Vagina (tissue), 2 donors: ENCODE data around the gene TRMT61A. TPM values are rescaled to one million over a fixed set of nuclear protein-coding genes. Genes with fewer than 3 reads are reported as not detected.

Experiments used
- DNase-seq, 2 donors: peaks; one replicate each; pipeline ENCODE4 v3.0.0-alpha.2; 2017; ENCODE audit errors: extremely low spot score in 2 of 2
- H3K27ac ChIP-seq: fragments of 200-600 bp; sonication (generic); one replicate; pipeline ENCODE4 v1.5.1; 2019
- H3K27me3 ChIP-seq: fragments of 200-600 bp; sonication (generic); one replicate; pipeline ENCODE4 v1.5.1; 2019
- H3K36me3 ChIP-seq, 2 donors: fragments of 200-600 bp; sonication (generic); one replicate each; pipeline ENCODE4 v1.5.1; 2017 to 2019
- H3K4me1 ChIP-seq: fragments of 200-600 bp; sonication (generic); one replicate; pipeline ENCODE4 v1.5.1; 2019
- H3K4me3 ChIP-seq, 2 donors: fragments of 200-600 bp; sonication (generic); 1 replicate in 1 of 2; 2 replicates in 1 of 2; pipeline ENCODE4 v1.5.1; 2016 to 2019
- H3K9me3 ChIP-seq: fragments of 200-600 bp; sonication (generic); one replicate; pipeline ENCODE4 v1.5.1; 2019
- CTCF ChIP-seq, 3 experiments: fragments of 450-650 bp in 2 of 3; fragments of 200-600 bp in 1 of 3; sonication (generic) in 1 of 3; IDR thresholded peaks; one replicate each; pipeline ENCODE4 v1.5.1; 2017 to 2019; ENCODE audit warnings: antibody characterized with exemption in 3 of 3, mild to moderate bottlenecking in 2 of 3, moderate library complexity in 2 of 3
- POLR2A ChIP-seq, 2 donors: fragments of 450-650 bp; IDR thresholded peaks; one replicate each; pipeline ENCODE4 v1.6.1; 2017; ENCODE audit warnings: antibody characterized with exemption in 2 of 2, mild to moderate bottlenecking in 2 of 2, moderate library complexity in 2 of 2
- POLR2AphosphoS5 ChIP-seq, 2 donors: sonication (generic); formaldehyde crosslinking; IDR thresholded peaks; one replicate each; pipeline ENCODE4 v1.9.0; 2017; ENCODE audit warnings: antibody characterized with exemption in 2 of 2, mild to moderate bottlenecking in 2 of 2, low read depth in 1 of 2; ENCODE audit not compliant: insufficient read depth in 1 of 2
- intact Hi-C: fragments of 100-400 bp; cut with DNase I; formaldehyde crosslinking; loops from one replicate; pipeline ENCODE4 v1.15.1; 2023
- total RNA-seq: library from RNA; depleted of rRNA; stranded (reverse); fragments of >200 nt; gene quantifications from one replicate; pipeline ENCODE4 v1.2.3, GENCODE V29; 2016

TRMT61A gene
- total RNA-seq, 1 donor from 2014 or later: 17.7 TPM

DNA sequence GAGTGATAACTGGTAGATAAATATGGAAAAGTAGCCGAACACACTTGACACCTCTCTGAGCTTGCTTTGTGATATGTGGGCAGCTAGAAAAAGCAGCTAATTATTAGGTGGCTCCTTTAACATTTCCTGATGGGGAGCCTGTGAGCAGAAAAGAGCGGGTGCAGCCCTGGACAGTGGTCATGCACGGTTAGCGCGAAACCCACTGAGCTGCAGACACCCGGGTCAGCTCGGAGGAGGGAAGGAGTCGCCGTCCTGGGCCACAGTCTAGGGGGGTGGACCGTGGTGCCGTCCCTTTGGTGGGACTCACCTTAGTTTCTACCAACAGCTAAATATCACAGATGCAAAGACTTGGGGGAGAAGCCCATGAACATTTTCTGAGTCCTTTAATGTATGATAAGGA is 40.4 kb downstream of the TRMT61A start:
- Histone ChIP-seq H3K9me3 (no peaks in the 10 kb centered on the region), H3K4me1 (peaks cover 54% of the 10 kb centered on the region)

GRCh38 chr14:103574104-103574503 is 45.1 kb downstream of the TRMT61A start:
- Histone ChIP-seq H3K27ac (no peak overlapping the region), H3K9me3 (no peaks in the 10 kb centered on the region), H3K27me3 (no peaks in the 10 kb centered on the region), H3K4me1 (peaks cover 56% of the 10 kb centered on the region), H3K36me3 (peaks cover 0 to 12% of the 10 kb centered on the region in 2 donors), H3K4me3 (no peak overlapping the region)
- no peak for DNase-seq
- TF ChIP-seq CTCF (IDR thresholded peaks at IDR 0.05) (no peak), POLR2AphosphoS5 (IDR thresholded peaks at IDR 0.05; ENCODE audit: insufficient read depth in 1 of 2, low read depth in 1 of 2) (no peak), POLR2A (IDR thresholded peaks at IDR 0.05) (no peak)
- intact Hi-C loops: loop anchor here (10.0 kb wide), 1 partner anchor 51 kb away; the partner anchor contains the start of gene KLC1

More for the DNA sequence above, 40.4 kb downstream of the TRMT61A start:
- Histone ChIP-seq H3K27ac (no peak overlapping the region), H3K4me3 (no peak overlapping the region), H3K27me3 (no peaks in the 10 kb centered on the region), H3K36me3 (peaks cover 0 to 3% of the 10 kb centered on the region in 2 donors)
- TF ChIP-seq POLR2AphosphoS5 (IDR thresholded peaks at IDR 0.05; ENCODE audit: insufficient read depth in 1 of 2, low read depth in 1 of 2): no peak
- no peak for DNase-seq
- intact Hi-C loops: no loop called here

- no peak for DNase-seq
- Histone ChIP-seq H3K4me3 (no peak overlapping the region), H3K4me1 (peaks cover 50% of the 10 kb centered on the region), H3K36me3 (peaks cover 0 to 12% of the 10 kb centered on the region in 2 donors), H3K27me3 (no peaks in the 10 kb centered on the region), H3K9me3 (no peaks in the 10 kb centered on the region), H3K27ac (peak overlapping the region; percentile 85)
- TF ChIP-seq CTCF (IDR thresholded peaks at IDR 0.05) (no peak), POLR2AphosphoS5 (IDR thresholded peaks at IDR 0.05; ENCODE audit: insufficient read depth in 1 of 2, low read depth in 1 of 2) (no peak), POLR2A (IDR thresholded peaks at IDR 0.05) (no peak)
- intact Hi-C loops: loop anchor here (10.0 kb wide), 1 partner anchor 50 kb away; the partner anchor contains the start of gene KLC1
Observed at GRCh38 chr14:103574707-103575285, 45.8 kb downstream of the TRMT61A start.

DNA sequence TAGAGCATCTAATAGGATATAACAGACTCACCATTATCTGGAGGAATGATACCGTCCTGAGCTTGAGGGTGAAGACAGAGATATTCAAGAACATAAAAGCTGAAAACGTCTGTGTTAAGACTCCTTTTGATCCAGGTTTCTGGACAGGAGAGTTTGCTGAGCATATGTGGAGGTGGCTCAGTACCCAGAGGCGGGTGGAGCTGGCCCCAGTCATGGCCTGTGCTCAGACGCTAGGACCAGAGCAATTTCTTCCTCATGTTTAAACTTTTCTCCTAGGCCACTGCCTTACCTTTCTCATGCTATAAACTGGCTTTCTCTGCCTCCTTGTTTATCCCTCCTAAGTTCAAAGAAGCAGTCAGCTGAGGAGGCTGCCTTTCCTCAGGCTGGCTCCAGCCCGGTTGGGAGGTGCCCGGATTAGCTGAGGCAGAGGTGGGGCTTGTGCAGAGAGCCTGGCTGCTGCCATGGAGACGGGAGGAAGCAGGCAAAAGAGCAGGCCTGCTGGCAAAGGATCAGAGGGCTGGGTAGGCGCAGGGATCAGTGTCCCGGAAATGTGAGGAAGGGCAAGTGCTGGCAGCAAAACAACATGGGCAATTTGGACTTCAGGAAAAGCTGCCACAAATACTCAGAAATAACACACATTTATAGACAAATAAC is 47.5 kb downstream of the TRMT61A start:
- Histone ChIP-seq H3K27ac (peak overlapping the region; percentile 85), H3K9me3 (no peaks in the 10 kb centered on the region), H3K4me3 (no peak overlapping the region), H3K4me1 (peaks cover 47% of the 10 kb centered on the region), H3K36me3 (peaks cover 0 to 12% of the 10 kb centered on the region in 2 donors), H3K27me3 (no peaks in the 10 kb centered on the region)
- TF ChIP-seq CTCF (IDR thresholded peaks at IDR 0.05) (no peak), POLR2A (IDR thresholded peaks at IDR 0.05) (no peak), POLR2AphosphoS5 (IDR thresholded peaks at IDR 0.05; ENCODE audit: insufficient read depth in 1 of 2, low read depth in 1 of 2) (peak; percentile 81 to 95)
- intact Hi-C loops: loop anchor here (10.0 kb wide), 1 partner anchor 48 kb away; the partner anchor contains the start of gene KLC1
- DNase-seq: no peak

DNA sequence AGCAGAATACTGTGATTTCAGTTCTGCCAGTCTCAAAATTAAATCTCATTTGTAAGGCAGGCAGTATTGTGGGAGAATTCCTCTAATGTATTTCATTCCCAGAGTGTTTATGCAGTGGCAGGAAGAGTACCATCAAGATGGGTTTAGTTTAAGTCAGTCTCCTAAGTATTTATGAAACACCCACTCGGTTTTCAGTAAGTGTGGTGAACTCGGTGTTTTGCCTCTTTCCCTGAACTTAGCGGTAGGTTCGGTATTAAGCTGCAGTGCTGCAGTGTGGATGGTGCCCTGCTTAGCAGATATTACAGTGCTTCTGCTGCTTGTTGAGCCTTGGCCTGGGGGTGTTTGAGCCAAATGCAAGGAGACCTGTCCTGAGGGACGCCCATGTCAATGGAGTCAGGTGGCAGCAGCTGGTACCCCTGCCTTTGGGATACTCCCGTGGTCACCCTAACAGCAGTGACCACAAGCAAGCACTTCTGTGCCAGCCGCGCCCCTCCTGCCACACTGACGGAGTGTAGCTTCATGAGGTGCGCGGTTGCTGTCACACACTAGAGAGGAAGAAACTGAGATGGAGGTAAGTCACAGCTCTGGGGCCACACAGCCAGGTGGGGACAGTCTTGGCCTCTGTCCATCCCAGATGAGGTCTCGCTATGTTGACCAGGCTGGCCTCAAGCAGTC is 49.5 kb downstream of the TRMT61A start:
- no peaks in the 10 kb centered on the region for H3K9me3 ChIP-seq
- peaks cover 36% of the 10 kb centered on the region for H3K4me1 ChIP-seq
- peaks cover 0 to 12% of the 10 kb centered on the region in 2 donors for H3K36me3 ChIP-seq
- no peaks in the 10 kb centered on the region for H3K27me3 ChIP-seq
- H3K27ac ChIP-seq: no peak overlapping the region
- DNase-seq: no peak
- TF ChIP-seq POLR2AphosphoS5 (IDR thresholded peaks at IDR 0.05; ENCODE audit: insufficient read depth in 1 of 2, low read depth in 1 of 2): no peak
- no peak for TF ChIP-seq CTCF (IDR thresholded peaks at IDR 0.05)
- no peak for TF ChIP-seq POLR2A (IDR thresholded peaks at IDR 0.05)
- H3K4me3 ChIP-seq: no peak overlapping the region
- intact Hi-C loops: loop anchor here (10.0 kb wide), 1 partner anchor 46 kb away; the partner anchor contains the start of gene KLC1
